GM21447 (cell line): ENCODE measurements around the gene NADSYN1.
"Not testable (repeated sequence)": the region's sequence is repeated elsewhere in the genome, so short reads cannot be mapped to it uniquely, and the experiment has no call there.

Source experiments
- ATAC-seq: cut with Tn5 transposase; IDR thresholded peaks from one replicate; pipeline ENCODE4 v1.9.1; 2021; ENCODE audit not compliant: unreplicated experiment

NADSYN1 gene

DNA sequence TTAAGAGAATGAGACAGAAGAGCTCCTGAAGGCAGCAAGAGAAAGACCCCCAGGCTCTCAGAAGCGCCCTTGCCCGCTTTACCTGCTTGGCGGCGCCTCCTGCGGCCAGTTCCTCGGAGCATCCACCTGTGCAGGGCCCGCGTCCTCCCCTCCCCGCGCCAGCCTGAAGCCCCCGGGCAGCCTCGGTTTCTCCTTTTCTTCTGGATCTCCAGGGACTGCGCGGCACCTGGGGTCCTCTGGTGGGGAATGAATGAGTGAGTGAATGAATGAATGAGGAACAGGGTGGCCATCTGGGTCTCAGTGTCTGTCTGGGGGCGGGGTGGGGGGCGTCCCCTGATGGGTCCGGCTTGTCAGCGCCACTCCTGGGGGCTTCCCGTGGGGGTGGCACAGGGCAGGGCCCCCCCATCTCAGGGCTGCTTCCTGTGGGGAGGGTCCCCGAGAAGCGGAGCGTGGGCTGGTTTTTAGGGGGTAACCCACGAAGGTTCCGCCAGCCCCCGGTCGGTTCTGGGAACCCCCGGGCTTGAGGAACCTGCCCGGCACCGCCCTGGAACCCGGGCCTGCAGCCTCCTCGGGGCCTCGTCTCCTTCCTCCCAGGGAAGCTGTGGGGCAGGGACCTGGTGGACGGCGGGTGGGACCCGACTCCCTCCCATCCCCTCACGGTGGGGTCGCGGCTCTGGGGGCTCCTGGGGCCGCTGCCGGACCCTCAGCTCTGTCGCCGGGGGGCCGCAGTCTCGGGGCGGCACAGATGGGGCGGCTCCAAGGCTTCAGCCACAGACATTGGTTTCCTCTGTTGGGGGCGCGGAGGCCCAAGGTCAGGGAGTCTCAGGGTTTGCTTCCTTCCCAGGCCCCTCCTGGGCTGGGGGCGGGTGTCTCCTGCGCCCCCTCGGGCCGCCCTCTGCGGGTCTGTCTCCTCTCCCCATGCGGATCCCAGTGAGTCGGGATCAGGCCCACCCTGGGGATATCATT lies 65.8 kb downstream of the NADSYN1 start:
- ATAC-seq = no peak

GRCh38 chr11:71519546-71519945 lies 66.5 kb downstream of the NADSYN1 start:
- ATAC-seq = no peak

GRCh38 chr11:71525188-71525937 lies 72.4 kb downstream of the NADSYN1 start:
- no peak for ATAC-seq

GRCh38 chr11:71525938-71526495 lies 73.0 kb downstream of the NADSYN1 start:
- ATAC-seq = no peak

- ATAC-seq = not testable (repeated sequence)
Measured at GRCh38 chr11:71526796-71527575, 74.0 kb downstream of the NADSYN1 start, which contains the start of gene KRTAP5-7. KRTAP5-7 (plus strand) TSS chr11:71527267; CDS start chr11:71527301, 34 bp downstream.

GRCh38 chr11:71527576-71528210 lies 74.7 kb downstream of the NADSYN1 start:
- no peak for ATAC-seq

- no peak for ATAC-seq
Measured at GRCh38 chr11:71530602-71531001, 77.6 kb downstream of the NADSYN1 start.

GRCh38 chr11:71532036-71532610 lies 79.1 kb downstream of the NADSYN1 start:
- no peak for ATAC-seq

DNA sequence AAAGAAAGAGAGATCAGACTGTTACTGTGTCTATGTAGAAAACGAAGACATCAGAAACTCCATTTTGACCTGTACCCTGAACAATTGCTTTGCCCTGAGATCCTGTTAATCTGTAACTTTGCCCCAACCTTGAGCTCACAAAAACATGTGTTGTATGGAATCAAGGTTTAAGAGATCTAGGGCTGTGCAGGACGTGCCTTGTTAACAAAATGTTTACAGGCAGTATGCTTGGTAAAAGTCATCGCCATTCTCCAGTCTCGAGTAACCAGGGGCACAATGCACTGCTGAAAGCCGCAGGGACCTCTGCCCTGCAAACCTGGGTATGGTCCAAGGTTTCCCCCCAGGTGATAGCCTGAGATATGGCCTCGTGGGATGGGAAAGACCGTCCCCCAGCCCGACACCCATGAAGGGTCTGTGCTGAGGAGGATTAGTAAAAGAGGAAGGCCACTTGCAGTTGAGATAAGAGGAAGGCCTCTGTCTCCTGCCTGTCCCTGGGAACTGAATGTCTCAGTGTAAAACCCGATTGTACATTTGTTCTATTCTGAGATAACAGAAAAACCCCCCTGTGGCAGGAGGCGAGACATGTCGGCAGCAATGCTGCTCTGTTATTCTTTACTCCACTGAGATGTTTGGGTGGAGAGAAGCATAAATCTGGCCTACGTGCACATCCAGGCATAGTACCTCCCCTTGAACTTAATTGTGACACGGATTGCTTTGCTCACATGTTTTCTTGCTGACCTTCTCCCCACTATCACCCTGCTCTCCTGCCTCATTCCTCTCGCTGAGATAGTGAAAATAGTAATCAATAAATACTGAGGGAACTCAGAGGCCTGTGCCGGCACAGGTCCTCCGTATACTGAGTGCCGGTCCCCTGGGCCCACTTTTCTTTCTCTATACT lies 82.0 kb downstream of the NADSYN1 start:
- not testable (repeated sequence) for ATAC-seq

DNA sequence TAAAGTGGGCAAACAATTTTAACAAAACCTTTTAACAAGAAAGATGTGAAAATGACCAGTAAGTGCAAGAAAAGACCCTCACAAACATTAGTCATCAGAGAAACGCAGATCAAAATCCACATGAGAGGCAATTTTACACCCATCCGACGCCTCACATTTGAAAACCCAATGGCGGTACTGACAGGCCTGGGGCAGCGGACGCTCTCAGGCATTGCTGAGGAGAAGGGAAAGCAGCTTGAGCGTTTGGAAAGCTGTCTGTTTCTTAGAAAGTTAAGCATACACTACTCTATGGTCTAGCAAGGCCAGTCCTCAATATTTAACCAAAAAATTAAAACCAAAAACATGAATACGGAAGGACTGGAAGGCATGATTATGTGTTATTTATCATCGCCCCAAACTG lies 82.8 kb downstream of the NADSYN1 start:
- ATAC-seq = no peak

GRCh38 chr11:71537537-71537936 lies 84.5 kb downstream of the NADSYN1 start:
- no peak for ATAC-seq

DNA sequence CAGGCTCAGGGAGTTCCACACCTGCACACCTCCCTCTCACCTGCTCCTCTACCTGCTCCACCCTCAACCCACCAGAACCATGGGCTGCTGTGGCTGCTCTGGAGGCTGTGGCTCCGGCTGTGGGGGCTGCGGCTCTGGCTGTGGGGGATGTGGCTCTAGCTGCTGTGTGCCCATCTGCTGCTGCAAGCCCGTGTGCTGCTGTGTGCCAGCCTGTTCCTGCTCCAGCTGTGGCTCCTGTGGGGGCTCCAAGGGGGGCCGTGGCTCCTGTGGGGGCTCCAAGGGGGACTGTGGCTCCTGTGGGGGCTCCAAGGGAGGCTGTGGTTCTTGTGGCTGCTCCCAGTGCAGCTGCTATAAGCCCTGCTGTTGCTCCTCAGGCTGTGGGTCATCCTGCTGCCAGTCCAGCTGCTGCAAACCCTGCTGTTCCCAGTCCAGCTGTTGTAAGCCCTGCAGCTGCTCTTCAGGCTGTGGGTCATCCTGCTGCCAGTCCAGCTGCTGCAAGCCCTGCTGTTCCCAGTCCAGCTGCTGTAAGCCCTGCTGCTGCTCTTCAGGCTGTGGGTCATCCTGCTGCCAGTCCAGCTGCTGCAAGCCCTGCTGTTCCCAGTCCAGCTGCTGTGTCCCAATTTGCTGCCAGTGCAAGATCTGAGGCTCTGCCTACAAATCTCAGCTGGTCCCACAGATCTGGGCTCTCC lies 85.1 kb downstream of the NADSYN1 start, which contains the start of gene KRTAP5-8:
Gene KRTAP5-8 (plus strand): TSS at position 49 of the 689 bp plus-strand sequence. CDS start 31 bp downstream, at position 80.
- ATAC-seq = not testable (repeated sequence)

- no peak for ATAC-seq
Measured at GRCh38 chr11:71538666-71538990, 85.6 kb downstream of the NADSYN1 start.

GRCh38 chr11:71539017-71539416 lies 86.0 kb downstream of the NADSYN1 start:
- no peak for ATAC-seq

DNA sequence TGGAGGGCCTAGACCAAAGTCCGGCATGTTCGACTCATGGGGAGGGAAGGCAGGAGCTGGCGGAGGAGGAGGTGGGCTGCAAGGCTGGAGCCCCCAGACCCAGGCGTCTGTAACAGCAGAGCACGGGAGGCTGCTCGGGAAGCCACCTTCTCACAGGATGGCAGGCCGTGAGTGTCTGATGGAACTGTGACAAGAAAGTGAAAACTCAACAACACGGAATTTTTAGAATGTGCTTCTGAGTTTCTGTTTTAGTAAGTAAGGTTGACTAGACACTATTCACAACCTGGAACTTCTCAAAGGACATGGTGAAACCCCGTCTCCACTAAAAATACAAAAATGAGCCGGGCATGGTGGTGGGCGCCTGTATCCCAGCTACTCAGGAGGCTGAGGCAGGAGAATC lies 87.0 kb downstream of the NADSYN1 start:
- ATAC-seq = not testable (repeated sequence)

GRCh38 chr11:71540521-71541304 lies 87.7 kb downstream of the NADSYN1 start:
- not testable (repeated sequence) for ATAC-seq

GRCh38 chr11:71542382-71542781 lies 89.4 kb downstream of the NADSYN1 start:
- no peak for ATAC-seq
